ENCODE data around the gene GOLGA8M.
"Not testable (repeated sequence)": the region's sequence is repeated elsewhere in the genome, so short reads cannot be mapped to it uniquely, and the experiment has no call there.

GOLGA8M gene

GRCh38 chr15:28712270-28712669 lies at the start of gene GOLGA8M:
Gene GOLGA8M (minus strand): TSS chr15:28712421. CDS start chr15:28712323, 98 bp downstream.
- not testable (repeated sequence) for DNase-seq (ENCODE audit: low spot score)

- DNase-seq (ENCODE audit: low spot score) = not testable (repeated sequence)
Measured at GRCh38 chr15:28742890-28743289, 30.7 kb upstream of the GOLGA8M start.

- DNase-seq (ENCODE audit: low spot score) = not testable (repeated sequence)
Measured at GRCh38 chr15:28738590-28739292, 26.5 kb upstream of the GOLGA8M start.

- not testable (repeated sequence) for DNase-seq (ENCODE audit: low spot score)
Measured at GRCh38 chr15:28738200-28738561, 26.0 kb upstream of the GOLGA8M start.

GRCh38 chr15:28737521-28738199 lies 25.4 kb upstream of the GOLGA8M start:
- DNase-seq (ENCODE audit: low spot score) = peak; percentile 49

- DNase-seq (ENCODE audit: low spot score) = peak; percentile 58
Measured at GRCh38 chr15:28728061-28728460, 15.8 kb upstream of the GOLGA8M start.

GRCh38 chr15:28727026-28727425 lies 14.8 kb upstream of the GOLGA8M start:
- DNase-seq (ENCODE audit: low spot score) = not testable (repeated sequence)

GRCh38 chr15:28726102-28726501 lies 13.9 kb upstream of the GOLGA8M start:
- no peak for DNase-seq (ENCODE audit: low spot score)

- DNase-seq (ENCODE audit: low spot score) = no peak
Measured at GRCh38 chr15:28725556-28725955, 13.3 kb upstream of the GOLGA8M start.

GRCh38 chr15:28723986-28724385 lies 11.8 kb upstream of the GOLGA8M start:
- DNase-seq (ENCODE audit: low spot score) = not testable (repeated sequence)

GRCh38 chr15:28719626-28720025 lies 7.4 kb upstream of the GOLGA8M start:
- not testable (repeated sequence) for DNase-seq (ENCODE audit: low spot score)

GRCh38 chr15:28718576-28718975 lies 6.4 kb upstream of the GOLGA8M start:
- not testable (repeated sequence) for DNase-seq (ENCODE audit: low spot score)

GRCh38 chr15:28714176-28714575 lies 2.0 kb upstream of the GOLGA8M start:
- peak; percentile 60 for DNase-seq (ENCODE audit: low spot score)

GRCh38 chr15:28703927-28704326 lies 8.3 kb downstream of the GOLGA8M start:
- not testable (repeated sequence) for DNase-seq (ENCODE audit: low spot score)

GRCh38 chr15:28702427-28702826 lies 9.8 kb downstream of the GOLGA8M start:
- DNase-seq (ENCODE audit: low spot score) = not testable (repeated sequence)

GRCh38 chr15:28694006-28694751 lies 18.0 kb downstream of the GOLGA8M start:
- DNase-seq (ENCODE audit: low spot score) = not testable (repeated sequence)

GRCh38 chr15:28693021-28693420 lies 19.2 kb downstream of the GOLGA8M start:
- DNase-seq (ENCODE audit: low spot score) = not testable (repeated sequence)

- not testable (repeated sequence) for DNase-seq (ENCODE audit: low spot score)
Measured at GRCh38 chr15:28673533-28673932, 38.7 kb downstream of the GOLGA8M start.

- not testable (repeated sequence) for DNase-seq (ENCODE audit: low spot score)
Measured at GRCh38 chr15:28672122-28672521, 40.1 kb downstream of the GOLGA8M start.

GRCh38 chr15:28666402-28666801 lies 45.8 kb downstream of the GOLGA8M start:
- DNase-seq (ENCODE audit: low spot score) = not testable (repeated sequence)

- not testable (repeated sequence) for DNase-seq (ENCODE audit: low spot score)
Measured at GRCh38 chr15:28664575-28664974, 47.6 kb downstream of the GOLGA8M start.

- DNase-seq (ENCODE audit: low spot score) = not testable (repeated sequence)
Measured at GRCh38 chr15:28663717-28664116, 48.5 kb downstream of the GOLGA8M start.

GRCh38 chr15:28660750-28661149 lies 51.5 kb downstream of the GOLGA8M start:
- not testable (repeated sequence) for DNase-seq (ENCODE audit: low spot score)
